Stomach (tissue), 9 donors: ENCODE measurements around the gene RFX2. TPM values are rescaled to one million over a fixed set of nuclear protein-coding genes. Genes with fewer than 3 reads are reported as not detected.

Experiments
- DNase-seq, 2 donors: peaks; one replicate each; pipeline versions ENCODE4 v3.0.0 to v3.0.0-alpha.2; 2013 to 2019
- H3K27ac ChIP-seq, 5 donors: fragments of 200-600 bp in 4 of 5; sonication (generic) in 4 of 5; one replicate each; pipeline ENCODE4 v1.5.1; 2013 to 2019; ENCODE audit warnings: mild to moderate bottlenecking in 1 of 5, moderate library complexity in 1 of 5
- H3K27me3 ChIP-seq, 3 donors: fragments of 200-600 bp; sonication (generic); one replicate each; pipeline ENCODE4 v1.5.1; 2017 to 2019; ENCODE audit warnings: mixed run types in 1 of 3
- H3K36me3 ChIP-seq, 4 donors: fragments of 200-600 bp; sonication (generic); 1 replicate in 3 of 4; 2 replicates in 1 of 4; pipeline ENCODE4 v1.5.1; 2016 to 2019
- H3K4me1 ChIP-seq, 4 donors: fragments of 200-600 bp; sonication (generic); one replicate each; pipeline ENCODE4 v1.5.1; 2016 to 2019
- H3K4me3 ChIP-seq, 4 donors: fragments of 200-600 bp; sonication (generic) in 3 of 4; one replicate each; pipeline ENCODE4 v1.5.1; 2016 to 2019; ENCODE audit warnings: mild to moderate bottlenecking in 1 of 4
- H3K9me3 ChIP-seq, 4 donors: fragments of 200-600 bp; sonication (generic); one replicate each; pipeline ENCODE4 v1.5.1; 2016 to 2019
- CTCF ChIP-seq, 7 experiments: fragments of 450-650 bp in 4 of 7; fragments of 200-600 bp in 3 of 7; sonication (generic) in 3 of 7; IDR thresholded peaks; one replicate each; pipeline ENCODE4 v1.5.1; 2016 to 2019; ENCODE audit warnings: antibody characterized with exemption in 7 of 7, control low read depth in 2 of 7, mild to moderate bottlenecking in 1 of 7
- EP300 ChIP-seq: sonication (generic); formaldehyde crosslinking; IDR thresholded peaks from one replicate; pipeline ENCODE4 v1.6.1; 2017; ENCODE audit warnings: antibody characterized with exemption
- POLR2A ChIP-seq, 4 donors: fragments of 450-650 bp; IDR thresholded peaks; one replicate each; pipeline ENCODE4 v1.6.1; 2016; ENCODE audit warnings: antibody characterized with exemption in 4 of 4, control low read depth in 2 of 4, mild to moderate bottlenecking in 1 of 4, moderate library complexity in 1 of 4
- POLR2AphosphoS5 ChIP-seq, 3 donors: sonication (generic); formaldehyde crosslinking; IDR thresholded peaks; one replicate each; pipeline ENCODE4 v1.6.1; 2016; ENCODE audit warnings: antibody characterized with exemption in 3 of 3
- WGBS, 5 donors: extraction: QIAGEN DNeasy Blood & Tissue Kit in 3 of 5; methylation state at CpG; one replicate each; pipeline versions ENCODE4 v1.1.5 to v1.1.7; 2013 to 2018; 5-methylcytosine and 5-hydroxymethylcytosine counted together
- intact Hi-C: fragments of 100-400 bp; cut with DNase I; formaldehyde crosslinking; loops from one replicate; pipeline ENCODE4 v1.15.1; 2023; ENCODE audit warnings: low total_unique reads
- polyA plus RNA-seq, 3 donors: library from polyadenylated mRNA; stranded (reverse); fragments of 200-250 nt; gene quantifications; one replicate each; pipeline ENCODE4 v1.2.3, GENCODE V29; 2013
- total RNA-seq, 5 donors: library from RNA; depleted of rRNA; stranded (reverse); fragments of >200 nt; gene quantifications; one replicate each; pipeline versions ENCODE4 v1.1.0 to v1.2.3, GENCODE V29; 2014 to 2016
- donor health status: healthy with polysubstance abuse.
- donor health status: Bipolar disorder and iron deficiency.
- donor health status: healthy.

Gene RFX2
- total and polyA plus RNA-seq, 8 donors = 1.2 to 123 (median 8.0) TPM

- Histone ChIP-seq H3K27ac (no peak overlapping the region), H3K27me3 (no peaks in the 10 kb centered on the region), H3K4me3 (no peak overlapping the region), H3K36me3 (peaks cover 0 to 78% (median 66%) of the 10 kb centered on the region in 4 donors), H3K9me3 (no peaks in the 10 kb centered on the region), H3K4me1 (peaks cover 9 to 23% (median 15%) of the 10 kb centered on the region in 4 donors)
- DNase-seq = no peak
- TF ChIP-seq EP300 (no peak), POLR2A (IDR thresholded peaks at IDR 0.05) (no peak), POLR2AphosphoS5 (IDR thresholded peaks at IDR 0.05) (no peak), CTCF (IDR thresholded peaks at IDR 0.05) (no peak)
- WGBS, 5 donors = 81 to 88% (median 86%) methylated on average over 16 to 17 of the region's 17 CpGs
- intact Hi-C loops = no loop called here
Observed at GRCh38 chr19:5997371-5997770, 112.9 kb downstream of the RFX2 start.

- no peak for TF ChIP-seq EP300
- TF ChIP-seq POLR2A (IDR thresholded peaks at IDR 0.05) = no peak
- TF ChIP-seq POLR2AphosphoS5 (IDR thresholded peaks at IDR 0.05) = no peak
- TF ChIP-seq CTCF (IDR thresholded peaks at IDR 0.05) = no peak
- intact Hi-C loops = no loop called here
- WGBS, 5 donors = 85 to 93% (median 90%) methylated on average over 29 to 37 of the region's 37 CpGs
Observed at GRCh38 chr19:5996623-5997320, 113.5 kb downstream of the RFX2 start.

GRCh38 chr19:5996102-5996501 lies 114.2 kb downstream of the RFX2 start:
- DNase-seq = no peak
- 86 to 97% (median 92%) methylated on average over 18 to 26 of the region's 26 CpGs for WGBS, 5 donors
- Histone ChIP-seq H3K27me3 (no peaks in the 10 kb centered on the region), H3K36me3 (peaks cover 0 to 66% (median 54%) of the 10 kb centered on the region in 4 donors), H3K27ac (no peak overlapping the region), H3K4me1 (peaks cover 9 to 23% (median 15%) of the 10 kb centered on the region in 4 donors), H3K9me3 (no peaks in the 10 kb centered on the region), H3K4me3 (no peak overlapping the region)
- TF ChIP-seq CTCF (IDR thresholded peaks at IDR 0.05) (no peak), POLR2A (IDR thresholded peaks at IDR 0.05) (no peak), EP300 (no peak), POLR2AphosphoS5 (IDR thresholded peaks at IDR 0.05) (no peak)
- intact Hi-C loops = no loop called here

More at GRCh38 chr19:5996623-5997320, 113.5 kb downstream of the RFX2 start:
- Histone ChIP-seq H3K27me3 (no peaks in the 10 kb centered on the region), H3K27ac (no peak overlapping the region), H3K4me3 (no peak overlapping the region), H3K9me3 (no peaks in the 10 kb centered on the region), H3K4me1 (peaks cover 9 to 23% (median 15%) of the 10 kb centered on the region in 4 donors), H3K36me3 (peaks cover 0 to 72% (median 60%) of the 10 kb centered on the region in 4 donors)
- DNase-seq = no peak

- TF ChIP-seq POLR2AphosphoS5 (IDR thresholded peaks at IDR 0.05) (no peak), EP300 (no peak), CTCF (IDR thresholded peaks at IDR 0.05) (no peak), POLR2A (IDR thresholded peaks at IDR 0.05) (no peak)
- Histone ChIP-seq H3K27ac (no peak overlapping the region), H3K36me3 (peaks cover 0 to 61% (median 49%) of the 10 kb centered on the region in 4 donors), H3K4me3 (no peak overlapping the region), H3K9me3 (no peaks in the 10 kb centered on the region), H3K27me3 (no peaks in the 10 kb centered on the region), H3K4me1 (peaks cover 9 to 23% (median 15%) of the 10 kb centered on the region in 4 donors)
- WGBS, 5 donors = 91 to 97% (median 95%) methylated on average over 10 to 16 of the region's 16 CpGs
- intact Hi-C loops = no loop called here
- DNase-seq = no peak
Observed at GRCh38 chr19:5995606-5996005, 114.7 kb downstream of the RFX2 start.
